ENCODE results near the gene METTL21A.

METTL21A gene

GRCh38 chr2:207612714-207613113, 12.5 kb downstream of the METTL21A start:
- no peak overlapping the region for H3K4me3 ChIP-seq (replicated peaks in 1 of 2; ENCODE audit: low read depth in 2 of 2, low read length in 2 of 2)
- DNase-seq (ENCODE audit: low read depth in 2 of 2), result no peak
- TF ChIP-seq CTCF (IDR thresholded peaks at IDR 0.05; ENCODE audit: low read depth, low read length), result no peak

GRCh38 chr2:207606829-207607228, 18.4 kb downstream of the METTL21A start:
- no peak for TF ChIP-seq CTCF (IDR thresholded peaks at IDR 0.05; ENCODE audit: low read depth, low read length)
- no peak overlapping the region for H3K4me3 ChIP-seq (replicated peaks in 1 of 2; ENCODE audit: low read depth in 2 of 2, low read length in 2 of 2)
- no peak for DNase-seq (ENCODE audit: low read depth in 2 of 2)

- H3K4me3 ChIP-seq (replicated peaks in 1 of 2; ENCODE audit: low read depth in 2 of 2, low read length in 2 of 2), result no peak overlapping the region
- DNase-seq (ENCODE audit: low read depth in 2 of 2), result no peak
- TF ChIP-seq CTCF (IDR thresholded peaks at IDR 0.05; ENCODE audit: low read depth, low read length), result no peak
Measured at GRCh38 chr2:207606399-207606798, 18.8 kb downstream of the METTL21A start.

- TF ChIP-seq CTCF (IDR thresholded peaks at IDR 0.05; ENCODE audit: low read depth, low read length), result no peak
- no peak overlapping the region for H3K4me3 ChIP-seq (replicated peaks in 1 of 2; ENCODE audit: low read depth in 2 of 2, low read length in 2 of 2)
- DNase-seq (ENCODE audit: low read depth in 2 of 2), result no peak
Measured at GRCh38 chr2:207603486-207603885, 21.7 kb downstream of the METTL21A start.

GRCh38 chr2:207601774-207602173, 23.4 kb downstream of the METTL21A start:
- no peak for TF ChIP-seq CTCF (IDR thresholded peaks at IDR 0.05; ENCODE audit: low read depth, low read length)
- no peak for DNase-seq (ENCODE audit: low read depth in 2 of 2)
- no peak overlapping the region for H3K4me3 ChIP-seq (replicated peaks in 1 of 2; ENCODE audit: low read depth in 2 of 2, low read length in 2 of 2)

GRCh38 chr2:207600231-207600630, 25.0 kb downstream of the METTL21A start:
- no peak overlapping the region for H3K4me3 ChIP-seq (replicated peaks in 1 of 2; ENCODE audit: low read depth in 2 of 2, low read length in 2 of 2)
- no peak for DNase-seq (ENCODE audit: low read depth in 2 of 2)
- TF ChIP-seq CTCF (IDR thresholded peaks at IDR 0.05; ENCODE audit: low read depth, low read length), result no peak

GRCh38 chr2:207599636-207600035, 25.6 kb downstream of the METTL21A start:
- TF ChIP-seq CTCF (IDR thresholded peaks at IDR 0.05; ENCODE audit: low read depth, low read length), result no peak
- no peak for DNase-seq (ENCODE audit: low read depth in 2 of 2)
- no peak overlapping the region for H3K4me3 ChIP-seq (replicated peaks in 1 of 2; ENCODE audit: low read depth in 2 of 2, low read length in 2 of 2)
